Neuronal stem cell (in vitro differentiated cells): Measurements from ENCODE around the gene PCBP3.

Experiments
- DNase-seq: peaks from one replicate; pipeline ENCODE4 v3.0.0-alpha.2; 2013; ENCODE audit warnings: low spot score
- H2AFZ ChIP-seq: one replicate; pipeline ENCODE4 v1.6.1; 2013; ENCODE audit warnings: mild to moderate bottlenecking, low read length, inconsistent platforms
- H2AK5ac ChIP-seq: 2 replicates; pipeline ENCODE4 v1.6.1; 2013; ENCODE audit warnings: low read depth, mild to moderate bottlenecking, inconsistent platforms, low read length, moderate library complexity, mixed read lengths
- H2BK120ac ChIP-seq: 2 replicates; pipeline ENCODE4 v1.6.1; 2013; ENCODE audit warnings: low read depth, mild to moderate bottlenecking, inconsistent platforms, low read length, moderate library complexity, mixed read lengths
- H2BK12ac ChIP-seq: one replicate; pipeline ENCODE4 v1.6.1; 2013; ENCODE audit warnings: low read length, inconsistent platforms
- H2BK15ac ChIP-seq: 2 replicates; pipeline ENCODE4 v1.6.1; 2013; ENCODE audit warnings: mild to moderate bottlenecking, low read length, inconsistent platforms, mixed read lengths
- H2BK5ac ChIP-seq: one replicate; pipeline ENCODE4 v1.6.1; 2013; ENCODE audit warnings: inconsistent platforms, mild to moderate bottlenecking, low read length, moderate library complexity
- H3K14ac ChIP-seq: one replicate; pipeline ENCODE4 v1.6.1; 2013; ENCODE audit warnings: low read length, inconsistent platforms
- H3K18ac ChIP-seq: 2 replicates; pipeline ENCODE4 v1.6.1; 2013; ENCODE audit warnings: low read length, inconsistent platforms
- H3K23ac ChIP-seq: 2 replicates; pipeline ENCODE4 v1.6.1; 2013; ENCODE audit warnings: low read depth, mild to moderate bottlenecking, mixed read lengths, low read length, inconsistent platforms; ENCODE audit not compliant: poor library complexity
- H3K27ac ChIP-seq: replicated peaks from 3 replicates; pipeline ENCODE4 v1.5.1; 2013; ENCODE audit warnings: low read length, inconsistent platforms
- H3K27me3 ChIP-seq, 3 experiments: 2 replicates each; pipeline ENCODE4 v1.6.1; 2013; ENCODE audit warnings: low read length in 3 of 3, mild to moderate bottlenecking in 2 of 3, inconsistent platforms in 1 of 3, low read depth in 1 of 3, mixed read lengths in 1 of 3, moderate library complexity in 1 of 3; ENCODE audit not compliant: control insufficient read depth in 3 of 3, insufficient read depth in 3 of 3
- H3K36me3 ChIP-seq, 2 donors: replicated peaks in 1 of 2; 2 replicates each; pipeline ENCODE4 v1.6.1; 2013; ENCODE audit warnings: low read length in 2 of 2; ENCODE audit not compliant: control insufficient read depth in 2 of 2, insufficient read depth in 2 of 2
- H3K4ac ChIP-seq: 2 replicates; pipeline ENCODE4 v1.6.1; 2013; ENCODE audit warnings: inconsistent platforms, mild to moderate bottlenecking, low read length, moderate library complexity
- H3K4me1 ChIP-seq, 2 donors: 1 replicate in 1 of 2; 2 replicates in 1 of 2; pipeline ENCODE4 v1.6.1; 2013; ENCODE audit warnings: low read length in 2 of 2, low read depth in 1 of 2; ENCODE audit not compliant: control insufficient read depth in 2 of 2, insufficient read depth in 1 of 2
- H3K4me2 ChIP-seq: one replicate; pipeline ENCODE4 v1.6.1; 2013; ENCODE audit warnings: mild to moderate bottlenecking, low read length, inconsistent platforms; ENCODE audit not compliant: insufficient read depth, poor library complexity, severe bottlenecking
- H3K4me3 ChIP-seq, 2 donors: 2 replicates each; pipeline ENCODE4 v1.5.1; 2013; ENCODE audit warnings: low read length in 2 of 2, mild to moderate bottlenecking in 2 of 2, inconsistent platforms in 1 of 2, moderate library complexity in 1 of 2
- H3K79me1 ChIP-seq: one replicate; pipeline ENCODE4 v1.6.1; 2013; ENCODE audit warnings: low read depth, mild to moderate bottlenecking, inconsistent platforms, low read length, moderate library complexity
- H3K9ac ChIP-seq: one replicate; pipeline ENCODE4 v1.6.1; 2013; ENCODE audit warnings: mild to moderate bottlenecking, low read depth, low read length, inconsistent platforms; ENCODE audit not compliant: poor library complexity
- H3K9me3 ChIP-seq, 2 donors: replicated peaks in 1 of 2; 2 replicates each; pipeline versions ENCODE3 to v1.6.1; 2013; ENCODE audit warnings: low read length in 2 of 2, mild to moderate bottlenecking in 2 of 2, inconsistent platforms in 1 of 2, low read depth in 1 of 2, mixed read lengths in 1 of 2, moderate library complexity in 1 of 2; ENCODE audit not compliant: control insufficient read depth in 2 of 2, insufficient read depth in 1 of 2
- H4K8ac ChIP-seq: one replicate; pipeline ENCODE4 v1.6.1; 2013; ENCODE audit warnings: low read depth, mild to moderate bottlenecking, inconsistent platforms, low read length, moderate library complexity
- H4K91ac ChIP-seq: one replicate; pipeline ENCODE4 v1.6.1; 2013; ENCODE audit warnings: low read length, low read depth, mild to moderate bottlenecking, inconsistent platforms; ENCODE audit not compliant: poor library complexity
- WGBS, 2 donors: extraction: QIAGEN DNeasy Blood & Tissue Kit; methylation state at CpG; one replicate each; pipeline ENCODE4 v1.1.7; 2013; ENCODE audit warnings: missing lambda C conversion rate in 2 of 2, mixed read lengths in 1 of 2; ENCODE audit not compliant: insufficient read length in 2 of 2, insufficient replicate concordance in 1 of 2; ENCODE audit errors: extremely low coverage in 2 of 2; 5-methylcytosine and 5-hydroxymethylcytosine counted together

Gene PCBP3

DNA sequence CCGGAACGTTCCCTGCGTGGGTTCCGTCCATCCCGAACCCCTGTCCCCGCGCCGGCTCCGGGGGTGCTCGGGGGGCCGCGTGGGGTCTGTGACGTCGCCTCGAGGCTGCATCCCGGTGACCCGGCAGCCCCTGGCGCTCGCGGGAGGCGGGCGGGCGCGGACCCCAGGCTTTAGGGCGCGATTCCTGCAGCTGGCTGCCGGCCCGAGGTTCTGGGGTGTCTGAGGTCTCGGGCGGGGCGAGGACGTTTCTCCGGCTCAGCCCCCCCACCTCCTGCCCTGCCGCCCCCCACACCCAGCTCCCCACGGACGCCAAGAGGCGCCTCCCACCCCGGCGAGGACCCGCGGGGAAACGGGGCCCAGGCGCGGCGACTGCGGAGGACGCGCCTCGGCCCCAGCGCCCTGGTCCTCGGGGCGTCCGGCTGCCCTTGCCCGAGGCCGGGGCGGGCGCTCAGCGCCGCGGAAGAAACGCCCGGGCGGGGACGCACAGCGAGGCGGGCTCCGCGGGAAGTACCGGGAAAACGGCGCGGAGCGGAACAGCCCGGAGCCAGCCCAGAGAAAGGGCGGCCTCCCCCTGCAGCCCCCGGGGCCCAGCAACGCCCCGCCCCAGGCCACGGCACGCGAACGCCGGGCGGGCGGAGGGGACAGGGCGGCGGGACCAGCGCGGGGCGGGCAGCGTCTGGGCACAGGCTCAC is 1.3 kb upstream of the PCBP3 start:
- H3K4ac ChIP-seq: no peak overlapping the region
- H3K27me3 ChIP-seq: peaks cover 4 to 59% (median 37%) of the 10 kb centered on the region in 3 experiments
- no peak overlapping the region for H2BK5ac ChIP-seq
- H3K36me3 ChIP-seq: no peaks in the 10 kb centered on the region
- peak overlapping the region; percentile 37 for H2BK15ac ChIP-seq
- peak overlapping the region; percentile 75 for H2AK5ac ChIP-seq
- H3K18ac ChIP-seq: peak overlapping the region; percentile 78
- H2BK120ac ChIP-seq: no peak overlapping the region
- H3K4me2 ChIP-seq: peak overlapping the region; percentile 34
- WGBS, 2 donors: no CpG with 5 or more reads among the region's 91 CpGs
- peak overlapping the region; percentile 40 for H2AFZ ChIP-seq
- no peak overlapping the region for H3K9ac ChIP-seq
- no peak for DNase-seq
- H3K4me3 ChIP-seq: peak overlapping the region in 1 of 2 donors; percentile 74
- no peak overlapping the region for H3K14ac ChIP-seq
- no peak overlapping the region for H4K8ac ChIP-seq
- H2BK12ac ChIP-seq: no peak overlapping the region
- no peak overlapping the region for H4K91ac ChIP-seq
- H3K9me3 ChIP-seq: no peaks in the 10 kb centered on the region
- peak overlapping the region; percentile 73 for H3K23ac ChIP-seq
- peaks cover 0 to 4% of the 10 kb centered on the region in 2 donors for H3K4me1 ChIP-seq
- H3K79me1 ChIP-seq: peaks cover 1% of the 10 kb centered on the region
- no peak overlapping the region for H3K27ac ChIP-seq

DNA sequence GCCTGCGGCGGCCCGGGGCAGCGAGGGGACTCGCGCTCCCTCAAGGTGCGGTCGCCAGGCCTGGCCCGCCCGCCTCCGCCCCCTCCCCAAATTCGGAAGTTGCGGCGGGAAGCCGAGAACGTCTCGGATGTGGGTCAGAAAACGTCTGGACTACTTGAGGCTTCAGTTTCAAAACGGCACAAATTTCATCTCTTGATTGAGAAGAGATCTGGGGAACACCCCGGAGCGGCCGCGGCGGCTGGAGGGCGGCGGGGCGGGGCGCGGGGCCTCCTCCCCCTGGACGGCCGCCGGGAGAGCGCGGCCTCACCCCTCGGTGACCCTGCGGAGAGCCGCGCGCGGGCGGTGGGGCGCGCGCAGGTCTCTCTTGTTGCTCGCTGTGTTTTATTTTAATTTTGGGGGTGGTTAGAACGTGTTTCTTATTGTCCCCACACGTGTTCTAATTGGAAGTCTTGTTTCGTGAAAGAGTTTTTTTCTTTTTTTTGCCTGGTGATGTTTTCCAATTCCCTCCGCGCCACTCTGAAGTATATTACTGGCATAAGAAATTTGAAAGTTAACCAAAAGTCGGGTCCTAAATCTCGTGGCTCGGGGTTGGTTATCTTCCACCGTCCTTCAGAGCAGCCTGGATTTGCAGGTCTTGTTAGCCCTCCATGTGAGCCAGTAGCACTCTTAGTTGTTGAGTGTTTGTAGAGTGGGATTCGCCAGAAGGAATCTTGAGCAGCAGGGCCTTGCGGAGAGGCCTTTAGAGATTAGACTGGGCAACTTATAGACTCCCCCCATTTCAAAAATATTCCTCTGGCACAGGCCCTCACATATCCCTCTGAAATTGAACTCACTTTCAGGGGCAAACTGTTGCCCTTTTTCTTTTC is 749 bp downstream of the PCBP3 start:
- H4K8ac ChIP-seq: no peak overlapping the region
- no peaks in the 10 kb centered on the region for H3K36me3 ChIP-seq
- no peak overlapping the region for H3K27ac ChIP-seq
- H3K4me1 ChIP-seq: peaks cover 0 to 4% of the 10 kb centered on the region in 2 donors
- no peak overlapping the region for H2BK5ac ChIP-seq
- peaks cover 4 to 50% (median 35%) of the 10 kb centered on the region in 3 experiments for H3K27me3 ChIP-seq
- no peak overlapping the region for H2BK120ac ChIP-seq
- H3K18ac ChIP-seq: peak overlapping the region; percentile 28
- H2BK12ac ChIP-seq: no peak overlapping the region
- DNase-seq: peak; percentile 17
- no peak overlapping the region for H3K14ac ChIP-seq
- peak overlapping the region; percentile 83 for H2AFZ ChIP-seq
- no peak overlapping the region for H4K91ac ChIP-seq
- WGBS, 2 donors: no CpG with 5 or more reads among the region's 56 CpGs
- peak overlapping the region; percentile 86 for H3K4me2 ChIP-seq
- H3K9me3 ChIP-seq: peaks cover 0 to 2% of the 10 kb centered on the region in 2 donors
- no peak overlapping the region for H3K4ac ChIP-seq
- peaks cover 1% of the 10 kb centered on the region for H3K79me1 ChIP-seq
- H2AK5ac ChIP-seq: no peak overlapping the region
- peak overlapping the region; percentile 38 to 84 for H3K4me3 ChIP-seq
- no peak overlapping the region for H2BK15ac ChIP-seq
- H3K23ac ChIP-seq: no peak overlapping the region
- H3K9ac ChIP-seq: no peak overlapping the region

DNA sequence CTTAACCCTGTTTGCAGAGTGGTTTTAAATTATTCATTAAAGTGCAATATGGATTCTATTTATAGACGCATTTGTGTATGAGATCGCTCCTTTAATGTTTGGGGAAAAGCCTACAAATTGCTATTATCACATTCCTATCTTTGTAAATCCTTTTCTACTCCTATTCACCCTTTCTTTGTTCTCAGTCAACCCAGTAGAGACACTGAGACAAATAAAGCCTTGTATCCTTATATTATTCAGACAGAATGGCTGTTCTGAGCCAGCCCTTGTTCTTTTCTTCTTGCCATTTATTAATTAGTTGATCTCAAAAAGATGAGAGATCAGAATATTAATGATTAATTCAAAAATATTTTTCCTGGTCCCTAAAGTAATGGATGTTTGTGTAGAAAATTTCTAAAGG is 8.4 kb downstream of the PCBP3 start:
- H3K4ac ChIP-seq: no peak overlapping the region
- no CpG with 5 or more reads among the region's 2 CpGs for WGBS, 2 donors
- no peak overlapping the region for H3K23ac ChIP-seq
- H3K4me1 ChIP-seq: no peaks in the 10 kb centered on the region
- H4K91ac ChIP-seq: no peak overlapping the region
- H2AK5ac ChIP-seq: no peak overlapping the region
- no peak overlapping the region for H4K8ac ChIP-seq
- no peaks in the 10 kb centered on the region for H3K79me1 ChIP-seq
- H3K14ac ChIP-seq: no peak overlapping the region
- H3K4me2 ChIP-seq: no peak overlapping the region
- no peak overlapping the region for H3K4me3 ChIP-seq
- no peaks in the 10 kb centered on the region for H3K27me3 ChIP-seq
- peaks cover 0 to 2% of the 10 kb centered on the region in 2 donors for H3K9me3 ChIP-seq
- H2BK120ac ChIP-seq: no peak overlapping the region
- H3K9ac ChIP-seq: no peak overlapping the region
- no peak overlapping the region for H3K18ac ChIP-seq
- H3K27ac ChIP-seq: no peak overlapping the region
- H2BK15ac ChIP-seq: no peak overlapping the region
- DNase-seq: no peak
- no peak overlapping the region for H2AFZ ChIP-seq
- H2BK12ac ChIP-seq: no peak overlapping the region
- H2BK5ac ChIP-seq: no peak overlapping the region
- H3K36me3 ChIP-seq: no peaks in the 10 kb centered on the region

DNA sequence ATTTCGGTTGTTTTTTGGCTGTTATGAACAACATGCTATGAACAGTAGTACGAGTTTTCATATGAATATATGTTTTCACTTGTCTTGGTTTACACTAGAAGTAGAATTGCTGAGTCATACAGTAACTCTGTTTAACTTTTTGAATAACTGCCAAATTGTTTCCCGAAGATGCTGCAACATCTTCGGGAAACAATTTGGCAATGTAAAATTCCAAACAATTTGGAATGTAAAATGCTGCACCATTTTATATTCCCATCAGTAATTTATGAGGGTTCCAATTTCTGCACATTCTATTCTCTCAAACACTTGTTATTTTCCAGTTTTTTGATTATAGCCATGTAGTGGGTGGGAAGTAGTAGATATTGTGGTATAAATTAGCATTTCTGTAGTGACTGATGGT is 11.6 kb downstream of the PCBP3 start:
- Histone ChIP-seq H3K27ac (no peak overlapping the region), H3K9me3 (no peaks in the 10 kb centered on the region), H3K4me1 (no peaks in the 10 kb centered on the region), H3K18ac (no peak overlapping the region), H2AFZ (no peak overlapping the region), H2AK5ac (no peak overlapping the region), H2BK12ac (no peak overlapping the region), H2BK15ac (no peak overlapping the region), H2BK5ac (no peak overlapping the region), H3K14ac (no peak overlapping the region), H3K4me3 (no peak overlapping the region), H3K4ac (no peak overlapping the region), H2BK120ac (no peak overlapping the region), H3K27me3 (no peaks in the 10 kb centered on the region), H3K23ac (no peak overlapping the region), H3K79me1 (no peaks in the 10 kb centered on the region), H4K91ac (no peak overlapping the region), H3K4me2 (no peak overlapping the region), H3K36me3 (no peaks in the 10 kb centered on the region), H4K8ac (no peak overlapping the region), H3K9ac (no peak overlapping the region)
- WGBS, 2 donors: no CpG with 5 or more reads among the region's 4 CpGs
- DNase-seq: no peak
